GM10248 (cell line): ENCODE results near the gene FSD1.
"Not testable (repeated sequence)": the region's sequence is repeated elsewhere in the genome, so short reads cannot be mapped to it uniquely, and the experiment has no call there.

Experiments used
- CTCF ChIA-PET: fragments of 300-600 bp; sonication (Branson Sonifier 250); formaldehyde crosslinking; extraction: SDS; loops from one replicate; lab custom pipeline; 2021; ENCODE audit warnings: antibody characterized with exemption; lab: Yijun Ruan, JAX
- POLR2A ChIA-PET: fragments of 350-650 bp; sonication (Branson Sonifier 250); formaldehyde crosslinking; extraction: SDS; loops from one replicate; lab custom pipeline; 2020; ENCODE audit warnings: antibody characterized with exemption; lab: Yijun Ruan, JAX
- DNase-seq: peaks from one replicate; pipeline ENCODE4 v3.0.0; 2012; ENCODE audit errors: extremely low spot score
- CTCF ChIP-seq: IDR thresholded peaks from 2 replicates; pipeline ENCODE4 v1.5.1; 2012; ENCODE audit warnings: mild to moderate bottlenecking, low read depth; ENCODE audit errors: extremely low read depth, missing control alignments, control extremely low read depth

The FSD1 gene

GRCh38 chr19:4266253-4267000 is 38.0 kb upstream of the FSD1 start:
- ChIA-PET CTCF (interaction anchor here (0.6 to 5.2 kb wide), 47 partner anchors 9 to 370 kb away, joined by 3 to 58 read pairs (median 6); partner anchors contain the start of genes CHAF1A, EBI3, MPND and PLIN5), POLR2A (no interaction called here)
- no peak for TF ChIP-seq CTCF
- no peak for DNase-seq

- peak; percentile 75 for TF ChIP-seq CTCF
- ChIA-PET POLR2A (interaction anchor here (0.6 kb wide), 2 partner anchors 109 to 132 kb away, joined by 3 to 5 read pairs; no protein-coding TSS in a partner anchor), CTCF (interaction anchor here (0.6 to 5.2 kb wide), 52 partner anchors 10 to 280 kb away, joined by 3 to 58 read pairs (median 5); partner anchors contain the start of genes CHAF1A, EBI3, MPND and PLIN5)
- DNase-seq: peak; percentile 78
Observed at GRCh38 chr19:4267101-4267900, 37.1 kb upstream of the FSD1 start.

- POLR2A ChIA-PET: interaction anchor here (0.6 kb wide), 1 partner anchor 109 kb away, joined by 3 read pairs; no protein-coding TSS in a partner anchor
- CTCF ChIA-PET: interaction anchor here (0.7 to 5.2 kb wide), 25 partner anchors 9 to 266 kb away, joined by 3 to 58 read pairs (median 9); partner anchors contain the start of genes CHAF1A, MPND, PLIN5 and SH3GL1
- TF ChIP-seq CTCF: no peak
- no peak for DNase-seq
Observed at GRCh38 chr19:4267901-4268815, 36.2 kb upstream of the FSD1 start.

GRCh38 chr19:4268816-4269430 is 35.5 kb upstream of the FSD1 start:
- ChIA-PET POLR2A (no interaction called here), CTCF (interaction anchor here (1.8 to 5.2 kb wide), 10 partner anchors 11 to 256 kb away, joined by 5 to 58 read pairs (median 12); partner anchors contain the start of genes CHAF1A and MPND)
- DNase-seq: no peak
- TF ChIP-seq CTCF: no peak

GRCh38 chr19:4272894-4273293 is 31.5 kb upstream of the FSD1 start:
- CTCF ChIA-PET: interaction anchor here (1.1 to 1.2 kb wide), 2 partner anchors 133 to 252 kb away, joined by 3 read pairs; no protein-coding TSS in a partner anchor
- no peak for DNase-seq
- POLR2A ChIA-PET: no interaction called here
- no peak for TF ChIP-seq CTCF

- DNase-seq: not testable (repeated sequence)
- ChIA-PET CTCF (interaction anchor here (1.6 kb wide), 1 partner anchor 126 kb away, joined by 3 read pairs; the partner anchor contains the start of gene SH3GL1), POLR2A (interaction anchor here (0.6 to 0.7 kb wide), 2 partner anchors 17 to 1246 kb away, joined by 3 read pairs; no protein-coding TSS in a partner anchor)
Observed at GRCh38 chr19:4274321-4274686, 30.1 kb upstream of the FSD1 start.
